ENCODE results near the gene DEDD.

DNA sequence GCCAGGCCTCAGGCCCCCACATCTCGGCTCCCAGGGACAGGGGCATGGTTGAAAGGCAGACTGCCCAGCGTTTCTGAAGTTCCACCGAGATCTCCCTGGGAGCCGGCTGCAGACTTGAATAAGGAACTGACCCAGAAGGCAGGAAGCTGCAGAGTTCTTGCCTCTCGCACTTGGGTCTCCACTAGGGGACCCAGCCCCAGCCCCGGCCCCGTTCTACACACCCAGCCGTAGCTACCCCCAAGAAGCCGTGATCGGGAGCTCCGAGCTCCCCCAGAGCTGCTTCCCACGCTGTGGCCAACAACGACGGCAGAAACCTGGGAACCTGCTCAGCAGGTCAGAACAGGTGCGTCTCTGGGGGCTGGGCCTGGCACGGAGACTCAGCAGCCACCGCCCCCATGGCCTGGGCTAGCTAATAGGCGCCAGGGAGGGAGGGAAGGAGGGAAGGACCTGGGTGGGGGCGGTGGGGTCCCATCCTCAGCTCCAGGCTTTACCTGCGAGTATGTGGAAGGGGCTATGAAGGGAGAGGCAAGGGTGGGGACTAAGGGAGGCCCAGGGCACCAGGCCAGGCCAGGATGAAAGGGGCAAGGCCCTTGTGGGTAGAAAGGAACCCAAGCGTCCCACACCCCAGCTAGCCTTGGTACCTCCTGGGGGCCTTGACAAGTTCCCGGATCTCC, 43.1 kb downstream of the DEDD start, which contains the start of gene NECTIN4:
- TF ChIP-seq, protein P1, sequence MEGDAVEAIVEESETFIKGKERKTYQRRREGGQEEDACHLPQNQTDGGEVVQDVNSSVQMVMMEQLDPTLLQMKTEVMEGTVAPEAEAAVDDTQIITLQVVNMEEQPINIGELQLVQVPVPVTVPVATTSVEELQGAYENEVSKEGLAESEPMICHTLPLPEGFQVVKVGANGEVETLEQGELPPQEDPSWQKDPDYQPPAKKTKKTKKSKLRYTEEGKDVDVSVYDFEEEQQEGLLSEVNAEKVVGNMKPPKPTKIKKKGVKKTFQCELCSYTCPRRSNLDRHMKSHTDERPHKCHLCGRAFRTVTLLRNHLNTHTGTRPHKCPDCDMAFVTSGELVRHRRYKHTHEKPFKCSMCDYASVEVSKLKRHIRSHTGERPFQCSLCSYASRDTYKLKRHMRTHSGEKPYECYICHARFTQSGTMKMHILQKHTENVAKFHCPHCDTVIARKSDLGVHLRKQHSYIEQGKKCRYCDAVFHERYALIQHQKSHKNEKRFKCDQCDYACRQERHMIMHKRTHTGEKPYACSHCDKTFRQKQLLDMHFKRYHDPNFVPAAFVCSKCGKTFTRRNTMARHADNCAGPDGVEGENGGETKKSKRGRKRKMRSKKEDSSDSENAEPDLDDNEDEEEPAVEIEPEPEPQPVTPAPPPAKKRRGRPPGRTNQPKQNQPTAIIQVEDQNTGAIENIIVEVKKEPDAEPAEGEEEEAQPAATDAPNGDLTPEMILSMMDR (IDR thresholded peaks at IDR 0.05 in 2 of 3, conservative IDR thresholded peaks at IDR 0.05 in 1 of 3; ENCODE audit: borderline replicate concordance in 1 of 3, insufficient read depth in 1 of 3, low read depth in 2 of 3, low read length in 2 of 3), result no peak
- TF ChIP-seq SIN3A (IDR thresholded peaks at IDR 0.05; ENCODE audit: low read depth) (no peak), YY1 (IDR thresholded peaks at IDR 0.05; ENCODE audit: extremely low read depth, insufficient replicate concordance, low read depth, low read length) (no peak), ZFX (IDR thresholded peaks at IDR 0.05) (no peak)

Measured in HCT116 (cell line).